Endodermal cell (in vitro differentiated cells): ENCODE measurements around the gene CLTCL1. TPM values are rescaled to one million over a fixed set of nuclear protein-coding genes. Genes with fewer than 3 reads are reported as not detected.

Source experiments
- DNase-seq: peaks from one replicate; pipeline ENCODE4 v3.0.0-alpha.2; 2017
- H3K27ac ChIP-seq: 2 replicates; pipeline ENCODE4 v1.5.1; 2013; ENCODE audit warnings: mild to moderate bottlenecking, low read depth, low read length, moderate library complexity
- H3K27me3 ChIP-seq: 2 replicates; pipeline ENCODE4 v1.6.1; 2013; ENCODE audit warnings: mild to moderate bottlenecking, low read length, moderate library complexity; ENCODE audit not compliant: insufficient read depth, control insufficient read depth, poor library complexity, severe bottlenecking
- H3K36me3 ChIP-seq: 2 replicates; pipeline ENCODE4 v1.7.0; 2013; ENCODE audit warnings: mild to moderate bottlenecking, low read length, moderate library complexity; ENCODE audit not compliant: control insufficient read depth, insufficient read depth
- H3K4me1 ChIP-seq: one replicate; pipeline ENCODE4 v1.7.0; 2013; ENCODE audit warnings: low read length; ENCODE audit not compliant: control insufficient read depth, insufficient read depth
- H3K4me3 ChIP-seq: 2 replicates; pipeline ENCODE4 v1.5.1; 2013; ENCODE audit warnings: mild to moderate bottlenecking, low read length, moderate library complexity
- H3K9ac ChIP-seq: 2 replicates; pipeline ENCODE4 v1.6.1; 2013; ENCODE audit warnings: mild to moderate bottlenecking, low read length, moderate library complexity; ENCODE audit not compliant: poor library complexity, severe bottlenecking; ENCODE audit errors: extremely low read depth
- H3K9me3 ChIP-seq: 2 replicates; pipeline ENCODE4 v1.6.1; 2013; ENCODE audit warnings: mild to moderate bottlenecking, low read length, moderate library complexity; ENCODE audit not compliant: control insufficient read depth
- H3K27ac Mint-ChIP-seq: 2 replicates; pipeline ENCODE4 v1.8.0; 2020; ENCODE audit warnings: mixed read lengths
- H3K27me3 Mint-ChIP-seq: 2 replicates; pipeline ENCODE4 v1.8.0; 2021; ENCODE audit warnings: mild to moderate bottlenecking, mixed read lengths; ENCODE audit not compliant: insufficient read depth
- H3K36me3 Mint-ChIP-seq: 2 replicates; pipeline ENCODE4 v1.8.0; 2020; ENCODE audit warnings: low read depth, mixed read lengths
- H3K4me1 Mint-ChIP-seq: 2 replicates; pipeline ENCODE4 v1.8.0; 2020; ENCODE audit warnings: mixed read lengths
- H3K4me3 Mint-ChIP-seq: 2 replicates; pipeline ENCODE4 v1.8.0; 2020; ENCODE audit warnings: mild to moderate bottlenecking, moderate library complexity, mixed read lengths
- H3K9me3 Mint-ChIP-seq: 2 replicates; pipeline ENCODE4 v1.8.0; 2020; ENCODE audit warnings: mild to moderate bottlenecking, mixed read lengths
- CTCF ChIP-seq: fragments of 200-600 bp; sonication (generic); conservative IDR thresholded peaks from 2 replicates; pipeline ENCODE4 v1.5.0; 2021; ENCODE audit warnings: antibody characterized with exemption, mild to moderate bottlenecking
- WGBS, 2 experiments: methylation state at CpG; one replicate each; pipeline versions ENCODE4 v1.1.5 to v1.1.7; 2013; ENCODE audit warnings: missing lambda C conversion rate in 2 of 2, mixed read lengths in 1 of 2; ENCODE audit not compliant: insufficient coverage in 1 of 2, insufficient read length in 1 of 2; 5-methylcytosine and 5-hydroxymethylcytosine counted together
- total RNA-seq, 2 donors: library from RNA; stranded (reverse); fragmentation: NEBNext Ultra II Directional in 1 of 2; extraction: Animal tissue kit (Norgen Biotek cat#: 25700) in 1 of 2; gene quantifications; 2 replicates in 1 of 2; 3 replicates in 1 of 2; pipeline ENCODE4 v1.2.1, GENCODE V29; 2021

Gene CLTCL1
- total RNA-seq, 2 donors from 2014 or later: 11.8 to 14.4 TPM

DNA sequence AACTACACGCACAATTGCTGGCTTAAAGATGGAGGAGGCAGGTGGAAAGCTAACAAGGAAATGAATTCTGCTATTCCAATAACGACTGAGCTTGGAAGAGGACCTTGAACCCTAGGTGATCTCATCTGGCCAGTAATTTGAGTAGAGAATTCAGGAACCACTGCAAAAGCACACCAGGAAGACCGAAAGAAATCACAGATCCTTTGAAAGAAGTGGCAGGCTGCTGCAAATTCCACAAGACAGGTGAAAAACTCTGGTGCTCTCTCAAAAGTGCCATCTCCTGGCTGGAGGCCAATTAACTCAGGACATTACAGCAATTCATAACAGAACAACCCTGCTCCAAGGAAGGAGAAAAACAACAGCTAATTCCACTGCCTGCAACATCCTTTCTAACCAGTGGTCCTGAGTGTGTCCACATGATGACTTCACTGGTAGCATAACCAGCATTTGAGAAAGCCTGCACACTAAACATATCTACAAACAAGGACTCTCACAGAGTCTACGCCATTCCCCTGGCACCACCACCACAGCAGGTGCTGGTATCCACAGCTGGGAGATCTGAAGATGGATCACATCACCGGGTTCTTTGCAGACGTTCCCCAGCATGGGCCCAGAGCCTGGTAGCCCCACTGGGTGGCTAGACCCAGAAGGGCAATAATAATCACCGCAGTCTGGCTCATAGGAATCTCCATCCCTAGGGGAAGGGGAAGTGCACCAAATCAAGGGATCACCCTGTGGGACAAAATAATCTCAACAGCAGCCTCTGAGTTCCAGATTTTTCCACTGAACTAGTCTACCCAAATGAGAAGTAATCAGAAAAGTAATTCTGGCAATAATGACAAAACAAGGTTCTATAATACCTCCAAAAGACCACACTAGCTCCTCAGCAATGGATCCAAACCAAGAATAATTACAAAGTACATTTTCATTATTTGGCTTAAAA is 44.9 kb upstream of the CLTCL1 start:
- Mint-ChIP-seq H3K27ac (no peak overlapping the region), H3K4me1 (no peaks in the 10 kb centered on the region), H3K36me3 (peaks cover 82% of the 10 kb centered on the region), H3K4me3 (no peak overlapping the region), H3K27me3 (no peaks in the 10 kb centered on the region), H3K9me3 (peaks cover 28% of the 10 kb centered on the region)
- no peak for TF ChIP-seq CTCF
- no peak overlapping the region for H3K9ac ChIP-seq
- no peaks in the 10 kb centered on the region for H3K27me3 ChIP-seq
- H3K36me3 ChIP-seq: peaks cover 85% of the 10 kb centered on the region
- WGBS, 2 experiments: 92 to 96% methylated on average over 7 of the region's 7 CpGs
- H3K27ac ChIP-seq: no peak overlapping the region
- no peak overlapping the region for H3K4me3 ChIP-seq
- no peaks in the 10 kb centered on the region for H3K4me1 ChIP-seq
- DNase-seq: no peak
- H3K9me3 ChIP-seq: peaks cover 68% of the 10 kb centered on the region

DNA sequence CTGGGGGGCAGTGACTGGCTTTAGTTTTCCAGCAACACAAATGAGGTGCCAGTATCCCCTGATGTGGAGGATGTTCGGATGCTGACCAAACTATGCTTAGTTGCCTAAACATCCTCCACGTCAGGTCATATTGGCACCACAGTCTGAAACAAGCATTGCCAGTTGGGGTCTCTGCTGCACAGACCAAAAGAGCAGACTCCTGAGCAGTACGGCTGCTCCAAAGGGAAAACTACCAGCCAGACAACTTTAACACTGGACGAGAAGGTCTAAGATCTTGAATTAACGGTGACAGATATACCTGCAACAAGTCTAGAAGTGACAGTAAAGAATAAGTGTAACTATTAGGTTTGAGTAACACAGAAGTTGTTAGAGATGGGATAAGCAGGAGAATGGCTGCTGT is 40.5 kb upstream of the CLTCL1 start:
- H3K27me3 Mint-ChIP-seq: no peaks in the 10 kb centered on the region
- H3K36me3 Mint-ChIP-seq: peaks cover 79% of the 10 kb centered on the region
- H3K9ac ChIP-seq: no peak overlapping the region
- no peak for TF ChIP-seq CTCF
- peaks cover 40% of the 10 kb centered on the region for H3K9me3 ChIP-seq
- H3K36me3 ChIP-seq: peaks cover 73% of the 10 kb centered on the region
- H3K4me3 Mint-ChIP-seq: no peak overlapping the region
- no peak overlapping the region for H3K27ac ChIP-seq
- no peak for DNase-seq
- no peaks in the 10 kb centered on the region for H3K4me1 ChIP-seq
- H3K4me1 Mint-ChIP-seq: no peaks in the 10 kb centered on the region
- WGBS, 2 experiments: 96 to 100% methylated on average over 5 of the region's 5 CpGs
- H3K9me3 Mint-ChIP-seq: peaks cover 17% of the 10 kb centered on the region
- no peak overlapping the region for H3K4me3 ChIP-seq
- H3K27me3 ChIP-seq: no peaks in the 10 kb centered on the region
- H3K27ac Mint-ChIP-seq: no peak overlapping the region

DNA sequence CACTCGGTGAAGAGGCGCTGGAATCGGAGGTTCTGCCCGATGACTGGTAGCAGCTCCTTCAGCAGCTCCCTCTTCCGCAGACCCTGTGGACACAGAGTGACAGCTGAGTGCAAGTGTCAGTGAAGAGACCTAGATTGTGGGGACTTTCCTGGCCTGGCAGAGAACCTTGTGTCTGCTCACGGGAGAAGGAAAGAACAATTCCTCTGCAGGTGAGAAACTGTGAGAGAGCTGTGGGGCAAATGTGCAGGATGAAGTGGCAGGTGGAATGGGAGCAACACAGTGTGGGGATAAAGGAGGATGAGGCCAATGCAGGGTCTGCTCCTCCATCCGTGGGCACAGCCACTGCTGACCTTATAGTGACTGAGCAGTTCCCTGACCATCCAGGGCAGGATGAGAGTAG is 40.0 kb upstream of the CLTCL1 start:
- Mint-ChIP-seq H3K27ac (no peak overlapping the region), H3K9me3 (peaks cover 17% of the 10 kb centered on the region), H3K27me3 (no peaks in the 10 kb centered on the region), H3K4me1 (no peaks in the 10 kb centered on the region), H3K36me3 (peaks cover 74% of the 10 kb centered on the region), H3K4me3 (no peak overlapping the region)
- WGBS, 2 experiments: 98 to 99% methylated on average over 7 of the region's 7 CpGs
- DNase-seq: no peak
- H3K27me3 ChIP-seq: no peaks in the 10 kb centered on the region
- no peak overlapping the region for H3K4me3 ChIP-seq
- H3K4me1 ChIP-seq: no peaks in the 10 kb centered on the region
- peaks cover 68% of the 10 kb centered on the region for H3K36me3 ChIP-seq
- peaks cover 35% of the 10 kb centered on the region for H3K9me3 ChIP-seq
- no peak overlapping the region for H3K27ac ChIP-seq
- TF ChIP-seq CTCF: no peak
- H3K9ac ChIP-seq: no peak overlapping the region
